H1 (cell line): ENCODE measurements around the gene ENOPH1.

Experiments
- EGR1 ChIP-seq: IDR thresholded peaks from 2 replicates; pipeline ENCODE4 v1.6.1; 2011; ENCODE audit warnings: low read depth, low read length, borderline replicate concordance
- POLR2A ChIP-seq, 2 experiments: IDR thresholded peaks; 1 replicate in 1 of 2; 2 replicates in 1 of 2; pipeline ENCODE4 v1.6.1; 2011; ENCODE audit warnings: low read depth in 2 of 2, low read length in 2 of 2, mild to moderate bottlenecking in 2 of 2; ENCODE audit errors: control extremely low read depth in 1 of 2
- POLR2AphosphoS5 ChIP-seq: IDR thresholded peaks from 2 replicates; pipeline ENCODE4 v1.6.1; 2011; ENCODE audit warnings: low read depth, low read length

GRCh38 chr4:82462415-82462831 lies 32.0 kb downstream of the ENOPH1 start:
- TF ChIP-seq POLR2AphosphoS5, result no peak
- TF ChIP-seq EGR1, result no peak
- no peak for TF ChIP-seq POLR2A (IDR thresholded peaks at IDR 0.05; ENCODE audit: control extremely low read depth in 1 of 2, low read depth in 2 of 2, low read length in 2 of 2)
